Gastrocnemius medialis (tissue), 4 donors: ENCODE measurements around the gene SLC17A6. TPM values are rescaled to one million over a fixed set of nuclear protein-coding genes. Genes with fewer than 3 reads are reported as not detected.

Source experiments
- ATAC-seq, 2 donors: fragments of 150-250 bp; one replicate each; pipeline ENCODE4 v1.9.1; 2016
- DNase-seq, 2 donors: peaks; one replicate each; pipeline ENCODE4 v3.0.0-alpha.2; 2019
- H3K27ac ChIP-seq, 4 donors: fragments of 200-600 bp; sonication (generic); 1 replicate in 1 of 4; 2 replicates in 3 of 4; pipeline ENCODE4 v1.5.1; 2016 to 2018; ENCODE audit warnings: mild to moderate bottlenecking in 2 of 4, moderate library complexity in 1 of 4
- H3K27me3 ChIP-seq, 3 donors: fragments of 200-600 bp; sonication (generic) in 2 of 3; 1 replicate in 1 of 3; 2 replicates in 2 of 3; pipeline versions ENCODE4 v1.5.1 to v1.6.0; 2016 to 2019; ENCODE audit warnings: mild to moderate bottlenecking in 1 of 3, moderate library complexity in 1 of 3
- H3K36me3 ChIP-seq, 2 donors: fragments of 200-600 bp; sonication (generic) in 1 of 2; one replicate each; pipeline ENCODE4 v1.5.1; 2017 to 2018
- H3K4me1 ChIP-seq, 2 donors: fragments of 200-600 bp; sonication (generic) in 1 of 2; one replicate each; pipeline ENCODE4 v1.5.1; 2016 to 2017; ENCODE audit warnings: mild to moderate bottlenecking in 2 of 2
- H3K4me3 ChIP-seq, 4 donors: fragments of 200-600 bp; sonication (generic) in 3 of 4; 1 replicate in 1 of 4; 2 replicates in 3 of 4; pipeline ENCODE4 v1.5.1; 2016 to 2019; ENCODE audit warnings: mild to moderate bottlenecking in 2 of 4
- H3K9me3 ChIP-seq, 3 donors: fragments of 200-600 bp; sonication (generic) in 2 of 3; 1 replicate in 1 of 3; 2 replicates in 2 of 3; pipeline ENCODE4 v1.5.1; 2016 to 2019
- POLR2A ChIP-seq, 2 donors: fragments of 450-650 bp; IDR thresholded peaks; one replicate each; pipeline ENCODE4 v1.6.1; 2017; ENCODE audit warnings: antibody characterized with exemption in 2 of 2, mild to moderate bottlenecking in 2 of 2, moderate library complexity in 2 of 2
- in situ Hi-C, 4 donors: fragments of 200-750 bp; cut with MboI; loops; one replicate each; pipeline versions ENCODE4 v1.15.0 to v1.8.0; 2017; ENCODE audit warnings: low sequenced_read_pairs in 4 of 4
- intact Hi-C: fragments of 100-400 bp; cut with DNase I; formaldehyde crosslinking; loops from one replicate; pipeline ENCODE4 v1.15.1; 2023; ENCODE audit warnings: low total_unique reads
- total RNA-seq, 4 donors: library from RNA; depleted of rRNA; stranded (reverse); fragments of >200 nt; gene quantifications; one replicate each; pipeline versions ENCODE4 v1.1.0 to v1.2.3, GENCODE V29; 2016
- TF ChIP-seq, protein P1 (sequence below), 5 experiments: fragments of 450-650 bp in 3 of 5; fragments of 200-600 bp in 2 of 5; sonication (generic) in 2 of 5; IDR thresholded peaks in 4 of 5; conservative IDR thresholded peaks in 1 of 5; 1 replicate in 4 of 5; 2 replicates in 1 of 5; pipeline ENCODE4 v1.5.1; 2016 to 2019; ENCODE audit warnings: antibody characterized with exemption in 5 of 5, mild to moderate bottlenecking in 3 of 5, moderate library complexity in 3 of 5

SLC17A6 gene
- total RNA-seq, 4 donors from 2014 or later = not detected

- intact Hi-C loops = no loop called here
- no peaks in the 10 kb centered on the region for H3K4me1 ChIP-seq
- in situ Hi-C loops = loop anchor here in 1 of 4 donors (25.0 kb wide), 1 partner anchor 446 kb away; no protein-coding TSS in a partner anchor
- TF ChIP-seq POLR2A (IDR thresholded peaks at IDR 0.05) = no peak
- TF ChIP-seq, protein P1, sequence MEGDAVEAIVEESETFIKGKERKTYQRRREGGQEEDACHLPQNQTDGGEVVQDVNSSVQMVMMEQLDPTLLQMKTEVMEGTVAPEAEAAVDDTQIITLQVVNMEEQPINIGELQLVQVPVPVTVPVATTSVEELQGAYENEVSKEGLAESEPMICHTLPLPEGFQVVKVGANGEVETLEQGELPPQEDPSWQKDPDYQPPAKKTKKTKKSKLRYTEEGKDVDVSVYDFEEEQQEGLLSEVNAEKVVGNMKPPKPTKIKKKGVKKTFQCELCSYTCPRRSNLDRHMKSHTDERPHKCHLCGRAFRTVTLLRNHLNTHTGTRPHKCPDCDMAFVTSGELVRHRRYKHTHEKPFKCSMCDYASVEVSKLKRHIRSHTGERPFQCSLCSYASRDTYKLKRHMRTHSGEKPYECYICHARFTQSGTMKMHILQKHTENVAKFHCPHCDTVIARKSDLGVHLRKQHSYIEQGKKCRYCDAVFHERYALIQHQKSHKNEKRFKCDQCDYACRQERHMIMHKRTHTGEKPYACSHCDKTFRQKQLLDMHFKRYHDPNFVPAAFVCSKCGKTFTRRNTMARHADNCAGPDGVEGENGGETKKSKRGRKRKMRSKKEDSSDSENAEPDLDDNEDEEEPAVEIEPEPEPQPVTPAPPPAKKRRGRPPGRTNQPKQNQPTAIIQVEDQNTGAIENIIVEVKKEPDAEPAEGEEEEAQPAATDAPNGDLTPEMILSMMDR (IDR thresholded peaks at IDR 0.05 in 4 of 5, conservative IDR thresholded peaks at IDR 0.05 in 1 of 5) = no peak
- ATAC-seq (no peak), DNase-seq (no peak)
- H3K4me3 ChIP-seq = no peak overlapping the region
- no peak overlapping the region for H3K27ac ChIP-seq
- H3K9me3 ChIP-seq = no peaks in the 10 kb centered on the region
- no peaks in the 10 kb centered on the region for H3K36me3 ChIP-seq
- peaks cover 65 to 77% (median 71%) of the 10 kb centered on the region in 3 donors for H3K27me3 ChIP-seq
Observed at GRCh38 chr11:22340701-22341587, 2.8 kb downstream of the SLC17A6 start.

- H3K27me3 ChIP-seq = peaks cover 69 to 80% (median 71%) of the 10 kb centered on the region in 3 donors
- ATAC-seq (no peak), DNase-seq (no peak)
- no peak for TF ChIP-seq POLR2A (IDR thresholded peaks at IDR 0.05)
- TF ChIP-seq, protein P1 (IDR thresholded peaks at IDR 0.05 in 4 of 5, conservative IDR thresholded peaks at IDR 0.05 in 1 of 5) = no peak
- in situ Hi-C loops = loop anchor here in 1 of 4 donors (25.0 kb wide), 1 partner anchor 446 kb away; no protein-coding TSS in a partner anchor
- intact Hi-C loops = no loop called here
- H3K9me3 ChIP-seq = no peaks in the 10 kb centered on the region
- H3K36me3 ChIP-seq = no peaks in the 10 kb centered on the region
- no peaks in the 10 kb centered on the region for H3K4me1 ChIP-seq
- no peak overlapping the region for H3K4me3 ChIP-seq
- no peak overlapping the region for H3K27ac ChIP-seq
Observed at GRCh38 chr11:22341588-22341931, 3.4 kb downstream of the SLC17A6 start.

- ATAC-seq (no peak), DNase-seq (no peak)
- Histone ChIP-seq H3K36me3 (no peaks in the 10 kb centered on the region), H3K4me1 (no peaks in the 10 kb centered on the region), H3K27me3 (peaks cover 66 to 73% (median 67%) of the 10 kb centered on the region in 3 donors), H3K4me3 (no peak overlapping the region), H3K27ac (no peak overlapping the region), H3K9me3 (no peaks in the 10 kb centered on the region)
- in situ Hi-C loops = loop anchor here in 1 of 4 donors (25.0 kb wide), 1 partner anchor 445 kb away; no protein-coding TSS in a partner anchor
- TF ChIP-seq, protein P1 (IDR thresholded peaks at IDR 0.05 in 4 of 5, conservative IDR thresholded peaks at IDR 0.05 in 1 of 5) = no peak
- TF ChIP-seq POLR2A (IDR thresholded peaks at IDR 0.05) = no peak
- intact Hi-C loops = no loop called here
Observed at GRCh38 chr11:22342211-22343031, 4.2 kb downstream of the SLC17A6 start.

- Histone ChIP-seq H3K27me3 (peaks cover 60 to 70% (median 65%) of the 10 kb centered on the region in 3 donors), H3K9me3 (no peaks in the 10 kb centered on the region), H3K27ac (no peak overlapping the region), H3K4me3 (no peak overlapping the region), H3K36me3 (no peaks in the 10 kb centered on the region), H3K4me1 (no peaks in the 10 kb centered on the region)
- in situ Hi-C loops = loop anchor here in 1 of 4 donors (25.0 kb wide), 1 partner anchor 444 kb away; no protein-coding TSS in a partner anchor
- DNase-seq = no peak
- ATAC-seq = no peak
- intact Hi-C loops = no loop called here
- TF ChIP-seq, protein P1 (IDR thresholded peaks at IDR 0.05 in 4 of 5, conservative IDR thresholded peaks at IDR 0.05 in 1 of 5) = no peak
- TF ChIP-seq POLR2A (IDR thresholded peaks at IDR 0.05) = no peak
Observed at GRCh38 chr11:22343032-22343324, 4.8 kb downstream of the SLC17A6 start.
